Measurements from ENCODE around the gene TBC1D1.

TBC1D1 gene

GRCh38 chr4:37860266-37860665 is 30.6 kb upstream of the TBC1D1 start:
- TF ChIP-seq CTCF (IDR thresholded peaks at IDR 0.05; ENCODE audit: control insufficient read depth, extremely low read depth, insufficient read depth): no peak
- H3K4me3 ChIP-seq (ENCODE audit: low read depth, low read length): no peak overlapping the region
- DNase-seq (ENCODE audit: low read depth): no peak

GRCh38 chr4:37862961-37863360 is 27.9 kb upstream of the TBC1D1 start:
- TF ChIP-seq CTCF (IDR thresholded peaks at IDR 0.05; ENCODE audit: control insufficient read depth, extremely low read depth, insufficient read depth): no peak
- no peak overlapping the region for H3K4me3 ChIP-seq (ENCODE audit: low read depth, low read length)
- DNase-seq (ENCODE audit: low read depth): no peak

DNA sequence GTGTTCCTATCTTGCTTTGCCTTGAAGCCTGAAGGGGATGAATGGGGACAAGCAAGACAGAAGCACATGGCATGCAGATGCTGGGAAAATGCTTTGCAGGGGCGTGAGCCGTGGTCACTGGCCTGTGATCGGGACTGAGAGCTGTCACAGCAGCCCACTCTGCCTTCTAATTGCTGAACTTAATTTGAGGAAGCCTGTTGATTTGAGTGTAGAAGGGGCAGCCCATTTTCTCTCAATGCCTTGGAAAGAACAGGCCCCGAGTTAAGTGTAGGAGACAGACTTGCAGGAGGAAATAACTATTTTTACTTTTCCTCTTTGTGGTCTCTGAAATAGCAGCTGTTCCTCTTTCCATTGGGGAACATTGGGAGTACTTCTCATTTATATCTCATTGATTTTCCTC is 26.1 kb upstream of the TBC1D1 start:
- no peak overlapping the region for H3K4me3 ChIP-seq (ENCODE audit: low read depth, low read length)
- no peak for TF ChIP-seq CTCF (IDR thresholded peaks at IDR 0.05; ENCODE audit: control insufficient read depth, extremely low read depth, insufficient read depth)

DNA sequence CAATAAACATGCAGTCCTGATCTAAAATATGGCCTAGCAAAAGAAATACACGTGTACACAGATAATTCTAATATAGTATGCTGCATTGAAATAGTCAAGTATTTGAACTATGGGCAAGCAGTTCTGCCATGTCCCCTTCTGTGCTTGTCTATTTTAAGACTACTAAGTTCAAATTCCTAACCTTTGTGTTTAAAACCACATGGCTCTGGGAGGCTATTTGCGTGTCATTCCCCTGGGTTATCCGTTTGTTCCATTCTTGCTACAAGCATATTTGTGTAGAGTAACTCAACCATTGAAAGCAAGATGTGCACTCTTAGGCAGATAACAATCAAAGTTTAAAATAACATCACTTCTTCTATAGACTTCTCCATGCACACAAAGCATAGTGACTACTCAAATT is 25.4 kb upstream of the TBC1D1 start:
- H3K4me3 ChIP-seq (ENCODE audit: low read depth, low read length): no peak overlapping the region
- DNase-seq (ENCODE audit: low read depth): no peak
- TF ChIP-seq CTCF (IDR thresholded peaks at IDR 0.05; ENCODE audit: control insufficient read depth, extremely low read depth, insufficient read depth): no peak

More for the DNA sequence above, 26.1 kb upstream of the TBC1D1 start:
- no peak for DNase-seq (ENCODE audit: low read depth)

GRCh38 chr4:37867102-37867501 is 23.8 kb upstream of the TBC1D1 start:
- DNase-seq (ENCODE audit: low read depth): no peak
- H3K4me3 ChIP-seq (ENCODE audit: low read depth, low read length): no peak overlapping the region
- no peak for TF ChIP-seq CTCF (IDR thresholded peaks at IDR 0.05; ENCODE audit: control insufficient read depth, extremely low read depth, insufficient read depth)

DNA sequence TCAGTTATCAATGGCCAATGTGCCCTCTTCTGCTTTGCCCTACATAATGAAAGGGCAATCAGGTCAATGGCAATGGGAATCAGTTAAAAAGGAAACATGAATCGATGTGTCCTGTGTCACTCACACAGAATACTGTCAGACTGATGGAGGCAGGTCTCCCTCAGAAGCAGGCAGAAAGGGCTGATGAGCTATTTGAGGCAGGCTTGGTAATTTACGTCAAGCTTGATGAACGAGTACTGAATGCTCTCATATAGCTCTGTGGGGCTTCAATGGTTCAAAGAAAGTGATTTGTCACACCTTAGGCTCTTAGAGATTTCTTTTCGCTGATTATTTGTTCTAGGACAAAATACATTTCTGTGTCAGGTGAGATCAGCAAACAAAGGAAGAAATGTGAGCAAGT is 22.6 kb upstream of the TBC1D1 start:
- TF ChIP-seq CTCF (IDR thresholded peaks at IDR 0.05; ENCODE audit: control insufficient read depth, extremely low read depth, insufficient read depth): no peak
- H3K4me3 ChIP-seq (ENCODE audit: low read depth, low read length): no peak overlapping the region
- no peak for DNase-seq (ENCODE audit: low read depth)

GRCh38 chr4:37872310-37872988 is 18.4 kb upstream of the TBC1D1 start:
- no peak for TF ChIP-seq CTCF (IDR thresholded peaks at IDR 0.05; ENCODE audit: control insufficient read depth, extremely low read depth, insufficient read depth)
- H3K4me3 ChIP-seq (ENCODE audit: low read depth, low read length): no peak overlapping the region
- no peak for DNase-seq (ENCODE audit: low read depth)
